Measurements from ENCODE around the gene ANKS6. TPM values are rescaled to one million over a fixed set of nuclear protein-coding genes. Genes with fewer than 3 reads are reported as not detected.

The ANKS6 gene
- total RNA-seq, 1 experiment from 2014 or later, result 46.3 TPM

GRCh38 chr9:98701576-98701975 is 94.8 kb downstream of the ANKS6 start:
- H4K8ac ChIP-seq (replicated peaks; ENCODE audit: insufficient read length, low read depth, low read length), result no peak overlapping the region
- H2BK120ac ChIP-seq (ENCODE audit: low read depth, low read length, poor library complexity, severe bottlenecking), result no peak overlapping the region
- no peaks in the 10 kb centered on the region; a peak in 1 of 5 replicates for H3K9me3 Mint-ChIP-seq
- no peaks in the 10 kb centered on the region for H3K23me2 ChIP-seq (ENCODE audit: insufficient read length, low read depth, low read length, poor library complexity, severe bottlenecking)
- H3K27me3 Mint-ChIP-seq (ENCODE audit: low read depth), result peaks cover 67% of the 10 kb centered on the region
- H2AK5ac ChIP-seq (ENCODE audit: insufficient read length, low read length), result no peak overlapping the region
- no peak overlapping the region for H2BK20ac ChIP-seq (ENCODE audit: low read depth, low read length, poor library complexity, severe bottlenecking)
- H3K4me3 Mint-ChIP-seq, result no peak overlapping the region
- no peak overlapping the region for H3T11ph ChIP-seq (ENCODE audit: low read length)
- H3K23ac ChIP-seq (ENCODE audit: insufficient read length, low read depth, low read length), result no peak overlapping the region
- H3K4ac ChIP-seq (ENCODE audit: low read depth, low read length), result no peak overlapping the region
- no peak overlapping the region for H3K56ac ChIP-seq (ENCODE audit: insufficient read length, low read depth, low read length)
- DNase-seq, result no peak
- no peak overlapping the region for H2BK12ac ChIP-seq (ENCODE audit: insufficient read length, low read depth, low read length)
- no peak overlapping the region for H2BK5ac ChIP-seq (ENCODE audit: insufficient read length, low read length)
- H3K9me3 ChIP-seq (ENCODE audit: control insufficient read depth, low read depth, low read length), result no peaks in the 10 kb centered on the region
- no peaks in the 10 kb centered on the region for H3K4me1 ChIP-seq (ENCODE audit: insufficient read depth, low read length)
- H3K27ac Mint-ChIP-seq, result no peak overlapping the region
- H3K27me3 ChIP-seq (ENCODE audit: insufficient read depth, low read length), result peaks cover 9% of the 10 kb centered on the region
- H4K5ac ChIP-seq (ENCODE audit: insufficient read length, low read depth, low read length), result no peak overlapping the region
- no peaks in the 10 kb centered on the region; a peak in 1 of 7 replicates for H3K36me3 Mint-ChIP-seq (ENCODE audit: insufficient read depth in 1 of 3, low read depth in 3 of 3)
- H3K18ac ChIP-seq (ENCODE audit: insufficient read length, low read depth, low read length), result no peak overlapping the region
- no peak overlapping the region for H3K4me2 ChIP-seq (ENCODE audit: insufficient read depth, insufficient read length, low read length)
- no peak overlapping the region for H3K14ac ChIP-seq (ENCODE audit: insufficient read depth, low read length)
- no CpG with 5 or more reads among the region's 7 CpGs for WGBS (ENCODE audit: extremely low coverage, insufficient read length, low lambda C conversion rate)
- H3K9ac ChIP-seq (ENCODE audit: extremely low read depth, insufficient read length, low read length), result no peak overlapping the region
- H4K91ac ChIP-seq (ENCODE audit: insufficient read length, low read depth, low read length), result no peak overlapping the region
- no peaks in the 10 kb centered on the region for H4K20me1 ChIP-seq (ENCODE audit: control insufficient read depth, insufficient read depth, insufficient read length)
- H2BK15ac ChIP-seq (ENCODE audit: low read depth, low read length), result no peak overlapping the region
- H2AFZ ChIP-seq (ENCODE audit: low read length), result no peak overlapping the region
- peaks cover 4 to 6% of the 10 kb centered on the region in 2 experiments for H3K4me1 Mint-ChIP-seq
- no peaks in the 10 kb centered on the region for H3K79me2 ChIP-seq (ENCODE audit: insufficient read depth, low read length)
- no peak overlapping the region for H3K27ac ChIP-seq (ENCODE audit: insufficient read length, low read depth, low read length)
- no peaks in the 10 kb centered on the region for H3K79me1 ChIP-seq (ENCODE audit: insufficient read depth, low read depth, low read length, poor library complexity, severe bottlenecking)
- no peak for TF ChIP-seq CTCF (conservative IDR thresholded peaks at IDR 0.05)
